HT1080 (cell line): ENCODE measurements around the gene MB. TPM values are rescaled to one million over a fixed set of nuclear protein-coding genes. Genes with fewer than 3 reads are reported as not detected.

Experiments used
- DNase-seq: peaks from one replicate; pipeline ENCODE4 v3.0.0-alpha.2; 2015; ENCODE audit warnings: low read depth
- total RNA-seq: library from RNA; depleted of rRNA; stranded (reverse); fragments of >200 nt; shearing (Covaris generic); gene quantifications from 2 replicates; pipeline ENCODE4 v1.2.3, GENCODE V29; 2014

Gene MB
- total RNA-seq, 1 experiment from 2014 or later: not detected

GRCh38 chr22:35597692-35598395 is 19.3 kb downstream of the MB start:
- DNase-seq: no peak

DNA sequence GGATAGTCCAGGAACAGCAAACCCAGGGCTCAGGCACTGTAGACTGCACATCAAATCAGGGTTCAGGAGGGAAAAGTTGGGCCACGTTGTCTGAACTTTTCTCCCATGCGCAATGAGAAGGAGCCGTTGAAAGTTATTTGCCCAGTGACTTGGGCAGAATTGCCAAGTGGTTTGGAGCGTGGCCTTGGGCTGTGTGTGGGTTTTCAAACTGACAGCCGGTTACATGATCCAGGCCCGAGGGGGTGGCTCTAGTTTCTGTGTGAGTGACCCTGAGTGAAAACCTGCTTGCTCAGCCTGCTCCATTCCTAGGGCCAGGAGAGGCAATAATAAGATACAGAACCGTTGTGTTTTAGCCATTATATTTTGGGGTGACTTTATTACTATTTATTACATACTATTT is 20.3 kb downstream of the MB start:
- no peak for DNase-seq

- DNase-seq: no peak
Measured at GRCh38 chr22:35594686-35595085, 22.4 kb downstream of the MB start.

DNA sequence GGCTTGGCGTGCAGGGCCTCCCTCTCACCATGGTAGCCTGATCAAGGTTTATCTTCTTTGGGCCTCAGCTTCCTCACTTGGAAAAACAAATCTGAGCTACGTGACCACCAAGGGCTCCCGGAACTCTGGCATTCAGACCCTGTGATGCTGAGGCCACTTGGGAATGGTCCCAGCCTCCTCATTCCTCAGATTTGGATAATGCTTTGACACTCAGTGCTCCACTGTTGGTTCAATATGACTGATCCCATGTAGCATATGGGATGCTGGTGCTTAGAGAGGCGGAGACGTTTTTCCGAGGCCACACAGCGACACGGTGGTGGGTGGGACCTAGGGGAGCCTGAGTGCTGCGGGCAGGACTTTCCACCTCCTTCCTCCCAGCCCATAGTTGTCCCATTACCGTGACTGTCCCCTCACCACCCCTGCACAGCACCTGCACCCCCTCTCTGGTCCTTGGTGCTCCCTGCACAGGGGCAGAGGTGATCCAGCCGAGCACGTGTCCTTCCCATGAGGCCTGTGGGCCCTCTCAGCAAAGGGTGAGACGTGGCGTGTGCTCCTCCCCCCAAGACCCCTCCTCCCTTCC is 23.1 kb downstream of the MB start:
- DNase-seq: no peak

GRCh38 chr22:35593071-35593890 is 23.8 kb downstream of the MB start:
- no peak for DNase-seq

- DNase-seq: no peak
Measured at GRCh38 chr22:35592418-35592967, 24.6 kb downstream of the MB start.

- DNase-seq: no peak
Measured at GRCh38 chr22:35591714-35592417, 25.3 kb downstream of the MB start.

DNA sequence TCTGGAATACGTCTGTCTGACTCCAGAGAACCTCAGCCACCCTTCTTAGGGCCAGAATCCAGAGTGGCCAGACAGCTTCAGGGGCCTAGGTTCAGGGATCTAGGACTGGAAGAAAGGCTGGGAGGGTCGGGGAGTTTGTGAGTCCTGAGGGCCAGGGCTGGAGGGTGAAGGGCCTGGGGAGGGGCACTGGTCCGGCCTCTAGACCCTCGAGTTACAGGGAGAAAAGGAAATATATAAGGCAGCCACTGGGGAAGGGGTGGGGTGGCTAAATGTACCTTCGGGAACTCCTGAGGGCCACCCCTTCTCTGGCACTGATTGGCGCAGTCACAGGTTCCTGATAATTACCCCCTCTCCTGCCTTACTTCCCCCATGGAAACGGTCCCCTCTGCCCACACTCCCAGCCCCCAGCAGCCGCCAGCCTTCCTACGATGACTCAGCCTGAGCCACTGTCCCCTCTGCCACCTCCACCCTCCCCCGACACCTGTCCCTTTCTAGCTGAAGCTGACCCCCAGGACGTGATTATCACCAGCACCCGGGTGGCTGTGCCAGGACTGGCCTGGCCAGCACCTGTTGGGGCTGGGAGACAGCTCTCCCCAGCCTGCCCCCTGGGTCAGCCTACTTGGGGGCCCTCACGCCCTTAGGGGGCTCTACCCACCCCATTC is 26.4 kb downstream of the MB start:
- DNase-seq: no peak

GRCh38 chr22:35589756-35590093 is 27.4 kb downstream of the MB start:
- no peak for DNase-seq

DNA sequence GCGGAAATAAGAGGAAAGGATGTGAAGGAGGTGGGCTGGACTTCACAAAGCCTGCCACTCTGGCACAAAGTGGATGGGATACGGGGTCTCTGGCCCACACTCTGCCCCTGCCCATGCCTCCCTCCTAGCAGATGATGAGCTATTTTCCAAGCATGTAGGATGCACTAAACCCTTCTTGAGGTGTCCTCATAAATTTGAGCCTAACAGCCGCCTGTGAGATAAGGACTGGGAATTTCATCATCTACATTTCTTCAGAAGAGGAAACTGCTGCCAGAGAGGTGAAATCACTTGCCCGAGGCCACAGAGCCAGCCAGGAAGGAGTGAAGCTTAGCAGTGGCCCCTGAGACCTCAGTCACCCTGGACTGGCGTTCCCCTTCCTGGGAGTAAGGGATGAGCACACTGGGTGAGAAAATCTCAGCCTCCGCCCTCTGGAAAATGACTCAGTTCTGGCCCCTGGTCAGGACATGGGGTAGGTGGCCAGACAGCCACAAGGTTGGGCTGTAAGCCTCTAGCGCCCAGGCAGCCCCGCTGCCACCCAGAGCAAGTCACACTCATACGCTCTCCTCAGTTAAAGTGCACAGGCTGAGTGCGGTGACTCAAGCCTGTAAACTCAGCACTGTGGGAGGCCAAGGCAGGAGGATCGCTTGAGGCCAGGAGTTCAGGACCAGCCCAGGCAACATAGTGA is 27.9 kb downstream of the MB start:
- DNase-seq: peak; percentile 90

- no peak for DNase-seq
Measured at GRCh38 chr22:35587896-35588295, 29.2 kb downstream of the MB start.

GRCh38 chr22:35587447-35587870 is 29.7 kb downstream of the MB start:
- no peak for DNase-seq

DNA sequence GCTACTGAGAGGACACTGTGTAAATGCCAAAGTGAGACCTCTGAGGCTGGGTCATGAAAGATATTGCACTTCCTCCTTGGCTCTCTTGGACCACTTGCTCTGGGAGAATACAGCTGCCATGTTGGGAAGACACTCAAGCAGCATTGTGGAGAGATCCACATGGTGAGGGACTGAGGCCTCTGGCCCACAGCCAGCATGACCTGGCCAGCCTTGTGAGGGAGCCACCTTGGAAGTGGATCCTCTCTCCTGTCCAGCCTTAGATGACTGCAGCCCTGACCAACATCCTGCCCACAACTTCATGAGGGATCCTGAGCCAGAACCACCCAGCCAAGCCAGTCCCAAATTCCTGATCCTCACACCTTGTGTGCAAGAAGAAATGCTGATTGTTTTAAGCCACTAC is 30.4 kb downstream of the MB start:
- DNase-seq: no peak

GRCh38 chr22:35582861-35583670 is 34.1 kb downstream of the MB start:
- peak; percentile 70 for DNase-seq

DNA sequence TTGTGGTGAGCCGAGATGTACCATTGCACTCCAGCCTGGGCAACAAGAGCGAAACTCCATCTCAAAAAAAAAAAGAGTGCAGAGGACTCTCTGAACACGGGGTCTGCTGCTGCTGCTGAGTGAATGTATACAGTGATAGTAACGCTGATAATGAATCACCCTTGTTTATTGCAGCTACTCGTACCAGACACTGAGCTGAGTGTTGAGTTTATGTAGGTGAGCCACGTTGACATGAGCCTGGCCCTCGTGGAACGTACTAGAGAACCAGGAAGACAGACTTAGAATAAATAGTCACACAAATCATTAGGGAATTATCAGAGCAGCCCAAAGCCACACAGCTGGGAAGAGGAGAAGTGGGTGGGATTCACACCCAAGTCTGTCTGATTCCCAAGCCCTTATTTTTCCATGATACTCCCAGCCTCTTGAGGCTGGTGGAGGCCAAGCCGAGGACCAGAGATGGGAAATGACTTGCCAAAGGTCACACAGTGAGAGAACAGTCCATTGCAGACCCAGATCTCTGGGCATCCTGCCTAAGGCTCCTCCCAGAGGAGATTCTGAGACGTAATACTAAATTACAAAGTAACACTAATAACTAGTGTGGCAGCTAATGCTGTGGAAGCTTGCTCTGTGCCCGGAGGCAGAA is 34.8 kb downstream of the MB start:
- no peak for DNase-seq

GRCh38 chr22:35581023-35581413 is 36.1 kb downstream of the MB start:
- no peak for DNase-seq

DNA sequence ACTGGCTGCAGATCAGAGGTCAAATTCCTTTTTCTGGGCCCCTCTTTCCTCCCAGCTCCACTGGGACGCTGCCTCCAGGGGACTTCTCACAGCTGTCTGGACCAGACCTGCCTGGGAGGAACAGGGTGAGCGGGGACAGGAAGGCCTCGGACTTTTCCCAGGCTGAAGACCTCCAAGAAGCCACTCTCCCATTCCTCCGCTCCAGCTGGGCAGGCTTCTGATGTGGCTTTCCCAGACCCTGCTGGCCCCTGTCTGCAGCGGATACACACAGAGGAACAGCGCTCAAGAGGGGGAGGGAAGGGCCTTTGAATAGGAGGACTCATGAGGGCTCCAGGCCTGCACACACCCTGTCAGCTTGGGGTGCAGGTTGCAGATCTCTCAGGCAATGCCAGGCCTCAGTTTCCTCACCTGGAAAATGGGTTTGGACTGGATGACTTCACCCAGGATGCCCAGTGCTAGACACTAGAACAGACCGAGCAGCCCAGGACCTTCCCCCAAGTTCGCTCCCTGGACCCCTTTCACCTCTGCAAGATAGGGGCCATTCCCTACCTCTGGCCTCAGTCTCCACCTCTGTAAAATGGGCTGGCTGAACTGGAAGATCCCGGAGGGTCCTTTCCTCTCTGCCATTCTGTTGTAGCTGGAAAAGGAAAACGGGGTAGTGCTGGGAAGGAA is 36.6 kb downstream of the MB start:
- no peak for DNase-seq

GRCh38 chr22:35578836-35579575 is 38.1 kb downstream of the MB start:
- DNase-seq: no peak
